ENCODE data around the gene TRIM65.

DNA sequence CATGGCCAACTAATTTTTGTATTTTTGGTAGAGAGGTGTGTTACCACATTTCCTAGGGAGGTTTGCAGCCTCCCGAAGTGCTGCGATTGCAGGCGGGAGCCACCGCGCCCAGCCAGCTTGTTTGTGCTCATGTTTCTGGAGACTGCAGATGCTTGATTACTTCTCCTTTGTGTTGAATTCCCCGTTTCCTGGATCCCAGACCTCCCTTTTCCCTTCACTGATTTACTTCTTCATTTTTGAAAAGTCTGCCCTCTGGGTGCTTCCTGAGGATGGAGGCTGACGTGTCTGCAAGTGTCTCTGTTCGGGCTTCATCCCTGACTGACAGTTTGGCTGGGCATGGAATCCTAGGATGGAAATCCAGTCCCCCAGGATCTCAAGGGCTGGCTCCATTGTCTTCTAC, 11.3 kb downstream of the TRIM65 start:
- TF ChIP-seq YY1 (IDR thresholded peaks at IDR 0.05; ENCODE audit: insufficient read depth, insufficient read length): no peak
- no peak for TF ChIP-seq ZNF274 (IDR thresholded peaks at IDR 0.05; ENCODE audit: low read depth, low read length)
